Posterior cingulate gyrus (tissue), 11 donors: ENCODE data around the gene DHTKD1.
A peak's percentile ranks its signal among the peaks of the same experiment; 100 is the strongest.

Experiments used
- DNase-seq, 10 donors: peaks; one replicate each; pipeline versions ENCODE4 v3.0.0 to v3.0.0-alpha.2; 2020 to 2021; ENCODE audit warnings: mixed read lengths in 3 of 10
- intact Hi-C: fragments of 100-400 bp; cut with DNase I; formaldehyde crosslinking; loops from one replicate; pipeline ENCODE4 v1.15.1; 2023

Gene DHTKD1

GRCh38 chr10:12068449-12069269, at the start of gene DHTKD1:
DHTKD1 (plus strand) TSS chr10:12068954; CDS start chr10:12069034, 80 bp downstream.
- intact Hi-C loops = loop anchor here (1.0 to 10.0 kb wide), 3 partner anchors 25 to 126 kb away; partner anchors contain the start of genes CDC123, NUDT5 and SEC61A2
- DNase-seq = peak; percentile 97 to 100 (median 99)

DNA sequence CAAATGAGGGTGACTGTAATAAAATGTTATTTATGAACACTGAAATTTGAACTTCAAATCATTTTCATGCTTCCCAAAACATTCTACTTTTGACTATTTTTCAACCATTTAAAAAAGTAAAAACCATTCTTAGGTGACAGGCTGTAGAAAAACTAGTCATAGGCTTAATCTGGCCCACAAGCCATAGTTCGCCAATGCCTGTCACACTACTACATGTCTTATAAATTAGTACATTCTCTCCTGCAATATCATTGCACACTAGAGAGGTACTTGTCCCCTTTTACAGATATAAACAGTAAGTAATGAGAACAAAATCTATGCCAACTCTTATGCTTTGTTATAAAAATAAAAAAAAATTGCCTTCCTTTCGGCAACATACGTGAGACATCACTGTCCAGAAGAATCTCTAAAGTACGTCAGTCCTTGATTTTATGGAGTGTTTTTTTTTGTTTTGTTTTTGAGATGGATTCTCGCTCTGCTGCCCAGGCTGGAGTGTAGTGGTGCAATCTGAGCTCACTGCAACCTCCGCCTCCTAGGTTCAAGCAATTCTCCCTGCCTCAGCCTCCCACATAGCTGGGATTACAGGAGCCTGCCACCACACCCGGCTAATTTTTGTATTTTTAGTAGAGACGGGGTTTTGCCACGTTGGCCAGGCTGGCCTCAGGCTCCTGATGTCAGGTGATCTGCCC, 49.3 kb upstream of the DHTKD1 start:
- DNase-seq = peak in 1 of 10 donors; percentile 50
- intact Hi-C loops = no loop called here

- DNase-seq = no peak
Observed at GRCh38 chr10:12020574-12020973, 48.2 kb upstream of the DHTKD1 start.

DNA sequence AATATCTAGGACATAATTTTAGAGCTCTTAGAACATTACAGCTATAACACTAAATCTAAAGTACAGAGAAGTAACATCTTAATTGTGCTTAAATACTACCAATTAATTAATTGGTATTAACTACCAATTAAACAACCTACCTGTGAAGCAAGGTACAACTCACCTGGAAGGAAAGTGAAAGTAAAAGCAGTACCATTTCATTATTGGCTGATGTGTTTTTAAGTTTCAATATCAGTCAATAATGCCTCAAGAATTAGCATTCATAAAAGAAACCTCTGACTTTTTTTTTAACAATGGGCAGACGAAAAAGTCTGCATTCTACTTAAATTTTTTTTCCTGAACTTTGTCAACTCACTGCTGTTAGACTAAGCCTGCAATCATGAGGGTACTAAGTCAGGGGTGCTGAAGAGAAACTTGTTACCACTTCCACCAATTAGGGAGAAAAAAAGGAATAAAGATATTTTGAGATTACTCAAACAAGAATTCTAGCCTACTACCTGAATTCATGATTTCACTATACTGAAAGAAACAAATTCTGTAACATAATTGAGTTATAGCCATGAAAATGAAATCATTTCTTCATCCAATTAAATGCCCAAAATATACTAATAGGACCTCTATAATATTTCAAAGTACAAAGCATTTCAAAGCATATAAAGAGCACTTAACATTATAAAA, 46.0 kb upstream of the DHTKD1 start:
- intact Hi-C loops = no loop called here

More at GRCh38 chr10:12020574-12020973, 48.2 kb upstream of the DHTKD1 start:
- intact Hi-C loops = no loop called here

DNA sequence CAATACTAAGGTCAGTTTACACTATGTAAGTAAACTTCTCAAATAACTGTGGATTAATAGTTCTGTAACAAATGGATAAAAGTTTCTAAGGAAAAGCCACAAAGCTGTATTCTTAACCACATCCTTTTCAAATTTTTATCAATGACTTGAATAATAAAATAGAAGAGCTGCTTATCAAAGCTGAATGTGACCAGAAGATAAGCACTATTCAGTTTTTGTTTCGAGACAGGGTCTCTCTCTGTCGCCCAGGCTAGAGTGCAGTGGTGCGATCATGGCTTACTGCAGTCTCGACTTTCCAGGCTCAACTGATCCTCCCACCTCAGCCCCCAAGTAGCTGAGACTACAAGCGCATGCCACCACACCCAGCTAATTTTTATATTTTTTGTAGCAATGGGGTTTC, 43.2 kb upstream of the DHTKD1 start:
- DNase-seq = no peak
- intact Hi-C loops = no loop called here

More for the DNA sequence above, 46.0 kb upstream of the DHTKD1 start:
- no peak for DNase-seq

GRCh38 chr10:12027539-12027938, 41.2 kb upstream of the DHTKD1 start:
- intact Hi-C loops = no loop called here
- no peak for DNase-seq

- DNase-seq = no peak
- intact Hi-C loops = no loop called here
Observed at GRCh38 chr10:12031404-12031803, 37.4 kb upstream of the DHTKD1 start.

DNA sequence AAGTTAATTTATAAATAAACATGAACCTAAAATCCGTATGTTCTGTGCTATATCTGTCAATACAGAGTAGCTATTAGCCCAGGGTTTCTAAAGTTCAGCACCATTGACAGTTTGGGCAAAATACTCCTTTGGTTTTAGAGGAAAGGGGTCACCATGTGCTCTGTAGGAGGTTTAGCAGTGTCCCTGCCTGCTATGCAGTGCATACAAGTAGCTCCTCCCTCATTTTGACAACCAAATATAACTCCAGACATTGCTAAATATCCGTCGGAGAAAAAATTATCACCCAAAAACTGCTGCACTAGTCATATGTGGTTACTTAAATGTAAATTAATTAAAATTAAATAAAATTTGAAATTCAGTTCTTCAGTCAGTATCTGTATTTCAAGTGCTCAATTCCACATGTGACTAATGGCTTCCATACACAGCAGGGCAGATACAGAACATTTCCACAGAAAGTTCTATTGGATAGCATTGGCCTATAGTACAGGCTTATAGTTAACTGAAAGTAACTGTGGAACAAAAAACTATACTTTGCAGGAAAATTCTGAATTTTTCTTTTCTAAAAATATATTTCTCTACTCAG, 32.6 kb upstream of the DHTKD1 start:
- intact Hi-C loops = no loop called here
- no peak for DNase-seq

GRCh38 chr10:12041766-12042408, 26.9 kb upstream of the DHTKD1 start:
- DNase-seq = no peak
- intact Hi-C loops = loop anchor here (1.0 kb wide), 1 partner anchor 87 kb away; the partner anchor contains the start of gene SEC61A2

DNA sequence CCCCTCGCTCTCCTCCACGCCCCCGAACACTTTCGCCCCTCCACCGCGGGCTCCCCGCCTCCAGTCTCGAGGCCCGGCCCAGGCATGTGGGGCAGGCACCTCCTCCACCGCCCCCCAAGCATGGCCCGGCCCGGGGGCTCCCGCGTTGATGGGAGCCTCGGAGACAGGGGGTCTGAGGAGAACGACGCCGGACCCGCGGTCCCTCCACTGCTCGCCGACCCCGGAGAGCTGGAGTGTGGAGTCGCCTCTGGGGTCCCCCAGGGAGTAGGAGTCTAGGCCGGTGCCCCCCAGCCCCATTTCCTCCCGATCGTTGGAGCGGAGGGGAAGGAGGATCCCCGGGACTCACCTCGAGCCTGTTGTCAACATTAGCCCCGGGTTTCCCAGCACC, 26.4 kb upstream of the DHTKD1 start:
- DNase-seq = peak in 5 of 10 donors; percentile 3 to 81 (median 21)
- intact Hi-C loops = loop anchor here (1.0 kb wide), 1 partner anchor 87 kb away; the partner anchor contains the start of gene SEC61A2

- DNase-seq = peak; percentile 95 to 99 (median 96)
- intact Hi-C loops = loop anchor here (1.0 kb wide), 2 partner anchors 25 to 86 kb away; partner anchors contain the start of genes DHTKD1 and SEC61A2
Observed at GRCh38 chr10:12042797-12043651, 25.7 kb upstream of the DHTKD1 start, which contains the start of gene UPF2. UPF2 (minus strand) TSS chr10:12042809; CDS start chr10:12035423, 7,386 bp downstream.

DNA sequence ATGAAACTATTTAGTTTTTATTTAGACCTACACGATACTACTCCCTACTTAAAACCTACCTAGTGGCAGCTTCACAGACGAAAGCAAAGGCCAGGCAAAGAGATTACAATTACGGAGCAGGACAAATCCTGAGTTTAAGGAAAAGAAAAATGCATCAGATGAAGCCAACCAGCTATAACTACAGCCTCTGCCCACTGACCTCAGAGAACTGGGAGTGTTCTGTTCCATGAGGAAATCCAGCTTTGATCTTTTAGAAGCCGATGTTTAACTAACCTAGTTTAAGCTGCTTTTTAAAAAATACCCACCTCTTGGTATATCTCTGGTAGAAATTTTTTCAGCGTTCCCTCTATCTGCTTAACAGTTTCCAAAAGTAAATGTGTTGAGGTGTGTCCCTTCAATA, 23.2 kb upstream of the DHTKD1 start:
- DNase-seq = no peak
- intact Hi-C loops = no loop called here

DNA sequence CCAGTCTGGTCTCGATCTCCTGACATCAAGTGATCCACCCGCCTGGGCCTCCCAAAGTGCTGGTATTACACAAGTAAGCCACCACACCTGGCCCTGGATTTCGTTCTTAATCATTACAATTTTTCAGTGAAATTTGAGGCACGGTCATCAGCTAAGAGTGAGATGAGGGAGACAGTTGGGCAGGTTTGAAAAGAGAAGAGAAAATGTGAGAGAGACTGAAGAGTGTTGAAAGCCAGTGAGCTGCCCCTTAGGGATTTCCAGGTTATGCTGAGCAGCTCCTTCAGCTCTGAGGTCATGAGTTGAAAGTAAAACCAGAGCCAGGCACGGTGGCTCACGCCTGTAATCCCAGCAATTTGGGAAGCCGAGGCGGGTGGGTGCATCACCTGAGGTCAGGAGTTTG, 20.2 kb upstream of the DHTKD1 start:
- DNase-seq = no peak
- intact Hi-C loops = no loop called here

DNA sequence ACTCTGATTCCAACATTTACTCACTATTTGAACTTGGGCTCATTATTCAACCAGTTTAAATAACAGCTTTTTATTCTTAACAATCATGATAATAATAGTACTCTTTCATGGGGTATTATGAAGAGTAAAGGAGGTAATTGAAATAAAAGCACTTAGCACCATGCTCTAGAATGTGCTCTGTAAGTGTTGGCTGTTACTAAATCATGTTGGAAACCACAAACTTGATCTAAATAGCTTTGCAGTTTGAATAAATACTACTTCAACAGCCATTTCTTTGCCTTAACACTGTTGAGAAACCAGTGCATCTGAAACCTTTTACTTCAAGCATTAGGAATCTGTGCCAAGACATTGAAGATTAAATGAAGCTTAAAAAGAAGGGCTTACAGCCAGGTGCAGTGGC, 18.2 kb upstream of the DHTKD1 start:
- intact Hi-C loops = no loop called here
- DNase-seq = no peak

DNA sequence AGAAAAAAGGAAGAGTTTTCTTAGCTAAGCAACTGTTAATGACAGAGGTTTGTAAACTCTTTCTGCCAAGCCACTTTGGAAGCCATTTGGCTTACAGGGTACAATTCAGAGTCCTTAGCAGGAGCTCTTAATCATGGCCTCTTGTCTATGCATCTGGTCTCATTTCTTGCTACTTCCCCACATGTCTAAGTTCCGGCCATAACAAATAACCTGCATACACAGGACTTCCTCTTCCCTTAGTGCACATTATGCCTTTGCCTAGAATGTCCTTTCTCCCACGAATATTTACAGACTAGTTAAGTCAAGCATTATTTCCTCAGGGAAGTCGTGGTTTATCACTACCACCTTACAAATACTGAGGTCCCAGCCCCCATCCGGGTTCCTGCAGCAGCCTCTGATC, 17.5 kb upstream of the DHTKD1 start:
- no peak for DNase-seq
- intact Hi-C loops = no loop called here

DNA sequence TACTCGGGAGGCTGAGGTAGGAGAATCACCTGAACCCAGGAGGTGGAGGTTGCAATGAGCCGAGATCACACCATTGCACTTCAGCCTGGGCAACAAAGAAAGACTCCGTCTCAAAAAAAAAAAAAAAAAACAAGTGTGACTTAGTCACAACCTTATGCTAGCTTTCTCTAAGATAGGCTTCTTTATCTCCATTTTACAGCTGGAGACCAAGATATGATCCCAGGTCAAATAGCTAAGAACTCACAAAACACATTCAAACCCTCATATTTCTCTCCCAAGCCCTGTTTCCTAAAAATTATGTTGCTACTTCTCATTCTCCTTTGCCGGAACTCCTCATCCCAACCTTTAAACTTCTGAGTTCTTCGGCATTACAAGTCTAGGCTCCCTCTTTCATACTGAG, 13.0 kb upstream of the DHTKD1 start:
- intact Hi-C loops = no loop called here
- DNase-seq = no peak

GRCh38 chr10:12056748-12057147, 12.0 kb upstream of the DHTKD1 start:
- DNase-seq = no peak
- intact Hi-C loops = no loop called here

DNA sequence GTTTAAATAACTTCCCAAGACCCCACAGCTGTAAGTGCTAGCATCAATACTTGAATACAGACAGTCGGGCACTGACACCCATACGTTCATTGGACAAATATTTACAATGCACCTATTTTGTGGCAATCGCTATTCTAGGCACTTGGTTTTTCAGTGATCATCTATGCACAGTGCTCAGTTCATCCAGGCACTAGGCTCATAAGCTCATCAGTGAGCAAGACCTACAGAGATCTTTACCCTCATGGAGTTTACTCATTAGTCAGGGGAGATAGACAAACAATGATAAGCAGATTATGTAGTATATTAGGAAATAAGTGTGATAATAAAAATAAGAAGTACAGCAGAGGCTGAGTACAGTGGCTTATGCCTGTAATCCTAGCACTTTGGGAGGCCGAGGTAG, 7.6 kb upstream of the DHTKD1 start:
- DNase-seq = no peak
- intact Hi-C loops = loop anchor here (10.0 kb wide), 1 partner anchor 134 kb away; the partner anchor contains the start of genes CDC123 and NUDT5
